ENCODE results near the gene ATP8A2. TPM values are rescaled to one million over a fixed set of nuclear protein-coding genes. Genes with fewer than 3 reads are reported as not detected.
"Not testable (repeated sequence)": the region's sequence is repeated elsewhere in the genome, so short reads cannot be mapped to it uniquely, and the experiment has no call there.

The ATP8A2 gene
- total RNA-seq, 3 donors from 2014 or later (not counting 1 experiment from before 2014, with no cell fraction given) = 0.43 to 0.68 (median 0.59) TPM

DNA sequence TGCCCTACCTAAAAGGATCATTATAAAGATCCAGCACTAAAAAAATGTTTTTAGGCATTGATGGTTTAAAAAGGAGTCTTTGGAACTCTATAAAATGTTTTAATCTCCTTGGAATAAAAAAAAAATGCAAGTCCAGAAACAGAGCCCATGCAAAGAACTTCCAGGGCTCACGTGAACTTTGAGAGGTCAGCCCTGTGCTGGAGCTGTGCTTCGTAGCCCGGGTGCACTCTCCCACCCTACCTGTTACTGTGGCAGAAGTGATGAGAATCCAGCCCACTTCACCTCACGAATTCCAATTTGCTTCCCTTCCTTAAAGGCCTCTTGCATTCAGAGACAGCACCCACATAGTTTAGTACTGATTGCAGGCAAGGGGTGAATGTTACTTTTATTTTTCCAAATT is 412.3 kb downstream of the ATP8A2 start:
- Histone ChIP-seq H3K27me3 (ENCODE audit: control insufficient read depth, insufficient read depth, low read length) (no peaks in the 10 kb centered on the region), H3K9me3 (ENCODE audit: control insufficient read depth, insufficient read depth, low read length) (no peaks in the 10 kb centered on the region), H3K4me1 (ENCODE audit: control insufficient read depth, insufficient read depth, low read length) (no peaks in the 10 kb centered on the region), H3K4me3 (ENCODE audit: low read length) (no peak overlapping the region), H3K27ac (ENCODE audit: low read length) (no peak overlapping the region), H3K36me3 (ENCODE audit: control insufficient read depth, insufficient read depth, low read length) (no peaks in the 10 kb centered on the region)
- TF ChIP-seq, protein P1, sequence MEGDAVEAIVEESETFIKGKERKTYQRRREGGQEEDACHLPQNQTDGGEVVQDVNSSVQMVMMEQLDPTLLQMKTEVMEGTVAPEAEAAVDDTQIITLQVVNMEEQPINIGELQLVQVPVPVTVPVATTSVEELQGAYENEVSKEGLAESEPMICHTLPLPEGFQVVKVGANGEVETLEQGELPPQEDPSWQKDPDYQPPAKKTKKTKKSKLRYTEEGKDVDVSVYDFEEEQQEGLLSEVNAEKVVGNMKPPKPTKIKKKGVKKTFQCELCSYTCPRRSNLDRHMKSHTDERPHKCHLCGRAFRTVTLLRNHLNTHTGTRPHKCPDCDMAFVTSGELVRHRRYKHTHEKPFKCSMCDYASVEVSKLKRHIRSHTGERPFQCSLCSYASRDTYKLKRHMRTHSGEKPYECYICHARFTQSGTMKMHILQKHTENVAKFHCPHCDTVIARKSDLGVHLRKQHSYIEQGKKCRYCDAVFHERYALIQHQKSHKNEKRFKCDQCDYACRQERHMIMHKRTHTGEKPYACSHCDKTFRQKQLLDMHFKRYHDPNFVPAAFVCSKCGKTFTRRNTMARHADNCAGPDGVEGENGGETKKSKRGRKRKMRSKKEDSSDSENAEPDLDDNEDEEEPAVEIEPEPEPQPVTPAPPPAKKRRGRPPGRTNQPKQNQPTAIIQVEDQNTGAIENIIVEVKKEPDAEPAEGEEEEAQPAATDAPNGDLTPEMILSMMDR (IDR thresholded peaks at IDR 0.05) = no peak
- 74% methylated on average over 3 of the region's 4 CpGs for WGBS (ENCODE audit: insufficient coverage)
- no peaks in the 10 kb centered on the region for H3K9me3 Mint-ChIP-seq
- DNase-seq = no peak
- ATAC-seq = no peak
- no peaks in the 10 kb centered on the region for H3K4me1 Mint-ChIP-seq
- no peak overlapping the region for H3K27ac Mint-ChIP-seq
- intact Hi-C loops (cut with micrococcal nuclease) = no loop called here
- H3K27me3 Mint-ChIP-seq (ENCODE audit: low read depth in 2 of 2) = peaks cover 2 to 4% of the 10 kb centered on the region in 2 donors
- H3K36me3 Mint-ChIP-seq = no peaks in the 10 kb centered on the region
- no peak overlapping the region for H3K4me3 Mint-ChIP-seq

DNA sequence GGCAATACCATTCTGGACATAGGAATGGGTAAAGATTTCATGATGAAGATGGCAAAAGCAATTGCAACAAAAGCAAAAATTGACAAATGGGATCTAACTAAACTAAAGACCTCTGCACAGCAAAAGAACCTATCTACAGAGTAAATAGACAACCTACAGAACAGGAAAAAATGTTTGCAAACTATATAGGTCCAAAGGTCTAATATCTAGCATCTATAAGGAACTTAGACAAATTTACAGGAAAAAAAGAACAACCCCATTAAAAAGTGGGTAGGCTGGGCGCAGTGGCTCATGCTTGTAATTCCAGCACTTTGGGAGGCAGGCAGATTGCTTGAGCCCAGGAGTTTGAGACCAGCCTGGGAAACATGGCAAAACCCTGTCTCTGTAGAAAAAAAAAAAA is 418.4 kb downstream of the ATP8A2 start:
- H3K9me3 ChIP-seq (ENCODE audit: control insufficient read depth, insufficient read depth, low read length); H3K4me1 ChIP-seq (ENCODE audit: control insufficient read depth, insufficient read depth, low read length); H3K9me3 Mint-ChIP-seq; DNase-seq; H3K4me3 Mint-ChIP-seq; H3K36me3 ChIP-seq (ENCODE audit: control insufficient read depth, insufficient read depth, low read length); intact Hi-C loops (cut with micrococcal nuclease); H3K4me3 ChIP-seq (ENCODE audit: low read length); H3K27ac Mint-ChIP-seq; ATAC-seq; H3K4me1 Mint-ChIP-seq; H3K27ac ChIP-seq (ENCODE audit: low read length); H3K27me3 ChIP-seq (ENCODE audit: control insufficient read depth, insufficient read depth, low read length); H3K36me3 Mint-ChIP-seq: not testable (repeated sequence)
- WGBS (ENCODE audit: insufficient coverage) = 100% methylated on average over 1 of the region's 1 CpG
- H3K27me3 Mint-ChIP-seq (ENCODE audit: low read depth in 2 of 2) = peaks cover 2 to 15% of the 10 kb centered on the region in 2 donors

DNA sequence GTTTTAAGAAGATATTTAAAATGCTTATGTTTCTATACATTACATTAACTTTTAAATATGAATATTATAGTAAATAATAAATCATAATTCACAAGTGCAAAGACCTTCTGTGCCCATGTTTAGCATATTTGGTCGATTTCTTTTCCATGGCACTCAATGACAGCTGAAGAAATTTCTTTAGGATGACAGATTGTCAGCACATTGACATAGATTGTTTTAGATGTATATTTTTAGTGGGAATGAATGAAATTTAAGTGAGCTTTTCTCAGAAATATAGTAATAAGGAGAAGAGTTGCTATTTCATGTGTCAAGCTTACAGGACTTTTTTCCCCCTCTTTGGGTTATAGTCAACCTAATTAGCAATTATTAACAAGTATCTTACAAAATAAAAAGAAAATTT is 423.5 kb downstream of the ATP8A2 start:
- H3K4me1 Mint-ChIP-seq = no peaks in the 10 kb centered on the region
- intact Hi-C loops (cut with micrococcal nuclease) = no loop called here
- TF ChIP-seq, protein P1 (IDR thresholded peaks at IDR 0.05) = no peak
- no peaks in the 10 kb centered on the region for H3K9me3 Mint-ChIP-seq
- no peak overlapping the region for H3K27ac Mint-ChIP-seq
- H3K27me3 Mint-ChIP-seq (ENCODE audit: low read depth in 2 of 2) = no peaks in the 10 kb centered on the region
- 75% methylated on average over 1 of the region's 1 CpG for WGBS (ENCODE audit: insufficient coverage)
- no peaks in the 10 kb centered on the region for H3K4me1 ChIP-seq (ENCODE audit: control insufficient read depth, insufficient read depth, low read length)
- no peaks in the 10 kb centered on the region for H3K27me3 ChIP-seq (ENCODE audit: control insufficient read depth, insufficient read depth, low read length)
- DNase-seq (no peak), ATAC-seq (no peak)
- no peaks in the 10 kb centered on the region for H3K36me3 ChIP-seq (ENCODE audit: control insufficient read depth, insufficient read depth, low read length)
- H3K4me3 ChIP-seq (ENCODE audit: low read length) = no peak overlapping the region
- H3K36me3 Mint-ChIP-seq = no peaks in the 10 kb centered on the region
- no peak overlapping the region for H3K27ac ChIP-seq (ENCODE audit: low read length)
- no peaks in the 10 kb centered on the region for H3K9me3 ChIP-seq (ENCODE audit: control insufficient read depth, insufficient read depth, low read length)
- no peak overlapping the region for H3K4me3 Mint-ChIP-seq

DNA sequence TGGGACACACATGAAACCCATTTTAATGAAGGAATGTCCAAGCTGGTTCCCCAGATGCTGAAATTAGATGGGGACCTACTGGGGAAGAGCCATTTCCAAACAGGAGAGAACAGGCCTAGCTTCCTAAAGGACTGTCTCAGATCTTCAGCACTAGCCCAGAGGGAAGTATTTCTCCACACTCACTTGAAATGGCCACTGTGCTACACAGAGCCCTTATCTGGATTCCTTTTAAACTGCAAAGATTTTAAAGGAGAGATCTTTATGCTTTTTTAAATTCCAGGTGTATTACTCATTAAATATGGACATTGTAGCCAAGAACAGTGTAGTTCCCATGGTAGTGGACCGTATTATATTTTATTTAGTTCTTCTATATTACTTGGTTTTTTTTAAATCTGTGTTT is 424.7 kb downstream of the ATP8A2 start:
- no peaks in the 10 kb centered on the region for H3K4me1 Mint-ChIP-seq
- intact Hi-C loops (cut with micrococcal nuclease) = no loop called here
- Histone ChIP-seq H3K9me3 (ENCODE audit: control insufficient read depth, insufficient read depth, low read length) (no peaks in the 10 kb centered on the region), H3K27me3 (ENCODE audit: control insufficient read depth, insufficient read depth, low read length) (no peaks in the 10 kb centered on the region), H3K36me3 (ENCODE audit: control insufficient read depth, insufficient read depth, low read length) (no peaks in the 10 kb centered on the region), H3K27ac (ENCODE audit: low read length) (no peak overlapping the region), H3K4me1 (ENCODE audit: control insufficient read depth, insufficient read depth, low read length) (no peaks in the 10 kb centered on the region), H3K4me3 (ENCODE audit: low read length) (no peak overlapping the region)
- no peaks in the 10 kb centered on the region for H3K36me3 Mint-ChIP-seq
- no peak overlapping the region for H3K27ac Mint-ChIP-seq
- TF ChIP-seq, protein P1 (IDR thresholded peaks at IDR 0.05) = no peak
- H3K9me3 Mint-ChIP-seq = no peaks in the 10 kb centered on the region
- WGBS (ENCODE audit: insufficient coverage) = no CpG with 5 or more reads among the region's 1 CpG
- H3K4me3 Mint-ChIP-seq = no peak overlapping the region
- ATAC-seq (no peak), DNase-seq (no peak)
- peaks cover 0 to 10% of the 10 kb centered on the region in 2 donors for H3K27me3 Mint-ChIP-seq (ENCODE audit: low read depth in 2 of 2)

Measured in natural killer cell (primary cell).